ENCODE measurements around the gene EDEM1.

The EDEM1 gene

DNA sequence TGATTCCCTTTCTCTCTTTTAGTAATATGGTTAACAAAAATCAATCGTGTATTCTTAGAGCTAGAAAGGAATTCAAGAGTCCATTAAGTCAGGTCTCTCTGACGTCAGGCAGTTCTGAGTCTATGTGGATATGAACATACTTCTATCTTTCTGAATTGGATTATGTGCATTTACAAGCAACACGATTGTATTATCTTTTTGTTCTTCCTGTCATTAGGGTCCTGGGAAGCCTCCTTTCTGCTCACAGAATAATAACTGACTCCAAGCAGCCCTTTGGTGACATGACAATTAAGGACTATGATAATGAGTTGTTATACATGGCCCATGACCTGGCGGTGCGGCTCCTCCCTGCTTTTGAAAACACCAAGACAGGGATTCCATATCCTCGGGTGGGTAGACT, 14.0 kb downstream of the EDEM1 start:
- no peak for DNase-seq

DNA sequence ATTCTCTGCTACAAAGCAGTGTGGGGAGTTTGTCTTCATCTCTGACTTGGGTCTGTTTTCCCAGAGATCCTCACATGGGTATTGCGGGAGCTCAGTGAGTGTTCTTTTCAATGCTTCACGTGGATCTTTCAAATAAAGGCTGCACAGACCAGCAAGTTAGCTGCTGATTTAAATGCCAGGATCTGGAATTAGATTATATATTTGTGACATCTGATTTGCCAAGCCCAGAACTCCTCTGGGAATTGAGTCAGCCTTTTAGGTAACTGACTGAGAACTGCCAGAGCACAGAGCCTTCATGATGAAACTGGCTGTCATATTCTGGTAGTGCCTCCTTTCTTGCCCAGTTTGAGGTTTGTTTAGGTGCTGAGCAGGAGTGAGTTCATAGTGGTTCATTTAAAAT, 14.7 kb downstream of the EDEM1 start:
- no peak for DNase-seq

DNA sequence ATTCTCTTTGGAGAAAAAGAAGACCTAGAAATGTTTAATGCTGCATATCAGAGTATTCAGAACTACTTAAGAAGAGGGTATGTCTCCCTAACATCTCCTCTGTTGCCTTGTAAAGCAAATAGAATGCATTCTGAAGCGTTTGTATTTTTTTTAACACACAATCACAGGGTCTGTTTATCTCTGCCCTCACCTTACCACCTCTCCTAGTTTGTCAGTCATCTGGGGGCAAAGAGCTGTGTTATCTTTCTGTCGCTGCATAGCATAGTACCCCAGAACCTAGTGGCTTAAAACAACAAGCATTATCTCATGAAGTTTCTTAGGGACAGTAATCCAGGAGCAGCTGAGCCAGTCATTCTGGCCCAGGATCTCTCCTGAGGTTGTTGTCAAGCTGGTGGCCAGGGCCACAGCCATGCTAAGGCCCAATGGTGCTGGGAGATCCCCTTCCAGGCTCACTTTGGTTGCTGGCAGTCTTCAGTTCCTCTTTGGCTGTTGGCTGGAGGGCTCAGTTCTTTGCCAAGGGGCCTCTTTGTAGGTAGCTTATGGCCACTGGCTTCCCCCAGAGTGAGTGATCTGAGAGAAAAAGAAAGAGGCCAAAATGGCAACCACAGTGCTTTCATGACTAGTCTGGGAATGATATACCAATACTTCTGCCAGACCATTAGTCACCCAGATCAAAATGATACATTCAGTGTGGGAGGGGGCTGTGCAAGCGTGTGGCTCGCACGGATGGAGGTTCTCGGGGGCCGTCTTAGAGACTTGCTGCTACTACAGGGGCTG, 17.8 kb downstream of the EDEM1 start:
- peak; percentile 41 for DNase-seq

DNA sequence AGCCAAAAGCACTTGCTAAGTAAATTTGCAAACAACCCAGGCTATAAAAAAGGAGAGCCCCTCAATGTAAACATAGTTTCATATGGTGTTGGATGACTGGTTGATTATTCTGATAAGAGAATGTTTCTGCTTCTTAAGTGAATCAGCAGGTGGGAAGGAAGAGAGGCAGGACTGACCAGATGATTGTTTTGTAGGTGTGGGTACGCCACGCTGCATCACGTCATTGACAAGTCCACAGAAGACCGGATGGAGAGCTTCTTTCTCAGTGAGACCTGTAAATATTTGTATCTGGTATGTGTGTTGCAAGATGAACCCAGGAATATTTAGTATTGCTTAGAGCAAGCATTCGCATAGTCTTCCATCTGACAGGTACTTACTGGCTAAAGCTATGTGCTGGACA, 23.4 kb downstream of the EDEM1 start:
- no peak for DNase-seq

DNA sequence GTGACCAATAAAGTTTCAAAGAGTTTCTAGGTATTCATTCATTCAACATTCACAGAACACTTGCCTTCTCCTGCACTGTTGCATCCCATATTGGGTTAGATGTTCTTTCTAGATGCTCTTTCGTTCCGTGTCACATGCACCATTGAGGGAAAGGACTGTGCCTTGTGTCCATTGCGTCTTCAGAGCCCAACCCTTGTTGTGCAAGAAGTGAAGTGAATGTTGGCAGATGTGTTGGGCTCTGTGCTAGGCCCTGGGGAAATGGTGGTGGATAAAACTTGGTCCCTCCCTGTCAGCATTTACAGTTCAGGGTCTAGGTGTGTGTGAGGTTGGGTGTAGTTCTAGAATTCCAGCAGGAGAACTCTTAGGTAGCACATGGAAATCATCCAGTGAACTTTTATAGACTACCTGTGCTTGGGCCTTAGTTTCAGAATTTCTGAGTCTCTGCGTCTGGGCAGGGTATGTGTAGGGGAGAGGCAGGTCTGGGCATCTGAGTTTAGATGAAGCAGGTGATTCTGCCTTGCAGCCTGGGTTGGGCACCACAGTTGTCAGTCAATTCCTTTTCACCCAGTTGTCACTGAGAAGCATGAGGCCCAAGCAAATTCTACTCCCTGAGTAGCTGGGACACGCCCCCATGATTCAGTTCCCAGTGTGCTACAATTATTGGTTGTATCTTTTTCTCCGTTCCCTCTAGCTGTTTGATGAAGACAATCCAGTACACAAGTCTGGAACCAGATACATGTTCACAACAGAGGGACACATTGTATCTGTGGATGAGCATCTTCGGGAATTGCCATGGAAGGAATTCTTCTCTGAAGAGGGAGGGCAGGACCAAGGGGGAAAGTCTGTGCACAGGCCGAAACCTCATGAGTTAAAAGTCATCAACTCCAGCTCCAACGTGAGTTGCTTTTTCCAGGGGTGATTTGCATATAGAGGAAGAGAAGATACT, 25.4 kb downstream of the EDEM1 start:
- no peak for DNase-seq

DNA sequence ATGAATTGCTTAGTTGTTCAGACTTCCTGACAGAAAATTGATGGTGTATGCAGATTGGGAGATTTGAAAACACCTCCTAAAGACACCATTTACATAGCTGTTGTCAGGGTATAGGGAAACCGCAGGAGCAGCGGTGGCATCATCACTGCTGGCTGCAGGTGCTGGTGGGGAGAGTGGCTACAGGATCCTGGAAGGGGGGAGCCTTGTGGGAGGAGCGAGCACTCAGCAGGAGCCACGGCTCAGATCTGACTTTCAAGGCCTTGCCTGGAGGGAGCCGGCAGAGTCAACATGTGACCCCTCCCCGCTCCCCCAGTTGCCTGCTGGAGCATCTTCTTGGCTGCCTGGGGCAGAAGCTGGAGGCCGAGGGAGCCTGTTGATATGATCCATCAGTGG, 26.1 kb downstream of the EDEM1 start:
- DNase-seq, result no peak

DNA sequence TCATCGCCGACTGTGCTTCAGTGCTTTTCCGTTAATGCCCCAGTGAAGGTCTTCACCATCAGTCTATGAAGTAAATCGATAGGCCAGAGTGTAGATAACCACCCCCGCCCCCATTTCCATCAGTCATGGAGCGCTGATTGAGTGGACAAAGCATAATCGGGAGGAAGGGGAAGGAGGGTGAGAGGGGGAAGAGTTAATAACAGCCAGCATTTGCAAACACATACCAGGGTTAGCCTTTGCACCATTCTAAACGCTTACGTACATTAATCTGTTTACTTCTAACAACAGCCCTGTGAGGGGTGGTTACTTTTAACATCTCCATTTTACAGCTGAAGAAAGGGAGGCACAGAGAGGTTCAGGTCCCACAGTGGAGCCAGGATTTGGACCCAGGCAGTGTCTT, 26.8 kb downstream of the EDEM1 start:
- no peak for DNase-seq

DNA sequence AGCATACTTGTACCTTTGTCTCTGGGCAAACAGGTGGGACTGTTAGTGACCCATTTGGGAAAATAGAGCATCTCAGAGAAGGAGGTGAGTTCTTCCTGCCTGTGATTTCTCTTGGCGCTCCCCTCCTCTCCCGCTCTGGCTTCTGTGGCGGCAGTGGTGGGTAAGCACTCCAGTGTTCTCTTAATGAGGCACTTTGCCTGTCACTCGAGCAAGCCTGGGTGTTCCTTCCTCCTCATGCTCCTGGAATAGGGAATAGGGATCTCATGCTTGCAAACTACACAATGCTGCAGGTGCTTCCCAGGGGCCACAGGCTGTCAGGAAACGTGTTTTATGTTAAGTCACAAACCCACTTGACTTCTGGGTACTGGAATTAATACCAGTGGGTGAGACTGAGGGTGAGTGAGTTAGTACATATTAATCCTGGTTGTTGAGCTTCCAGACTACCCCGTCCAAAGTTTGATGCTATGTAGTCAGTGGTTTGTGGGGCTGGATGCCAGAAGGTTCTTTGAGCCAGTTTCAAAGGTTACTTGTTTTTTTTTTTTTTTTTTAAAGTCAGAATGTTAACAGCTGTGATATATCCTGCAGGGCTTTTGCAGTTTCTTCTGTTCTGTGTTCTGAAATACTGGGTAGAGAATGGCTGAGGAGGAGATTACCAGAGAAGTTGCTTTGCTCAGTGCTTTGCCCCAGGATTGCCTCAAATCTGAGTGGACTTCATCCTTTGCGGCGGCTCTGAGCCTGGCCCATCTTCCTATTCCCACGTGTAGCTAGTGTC, 30.5 kb downstream of the EDEM1 start:
- DNase-seq, result no peak

DNA sequence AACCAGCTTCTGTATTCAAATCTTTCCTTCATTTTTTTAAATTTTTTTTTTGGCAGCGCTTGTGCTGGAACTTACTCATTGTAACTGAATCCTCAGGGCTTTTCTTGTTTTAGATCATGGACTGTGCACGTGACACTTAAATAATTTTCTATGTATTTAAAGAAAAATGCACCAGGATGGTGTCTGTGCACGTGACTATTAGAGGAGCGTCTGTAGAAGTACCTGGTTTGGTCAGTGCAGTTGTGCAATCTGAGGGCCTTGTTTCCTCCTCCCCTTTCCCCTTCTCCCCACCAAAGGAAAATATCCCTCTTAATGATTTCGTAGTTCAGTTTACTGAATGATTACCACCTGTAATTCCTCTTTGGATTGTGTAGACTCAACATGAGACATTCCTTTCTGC, 31.3 kb downstream of the EDEM1 start:
- DNase-seq, result no peak

DNA sequence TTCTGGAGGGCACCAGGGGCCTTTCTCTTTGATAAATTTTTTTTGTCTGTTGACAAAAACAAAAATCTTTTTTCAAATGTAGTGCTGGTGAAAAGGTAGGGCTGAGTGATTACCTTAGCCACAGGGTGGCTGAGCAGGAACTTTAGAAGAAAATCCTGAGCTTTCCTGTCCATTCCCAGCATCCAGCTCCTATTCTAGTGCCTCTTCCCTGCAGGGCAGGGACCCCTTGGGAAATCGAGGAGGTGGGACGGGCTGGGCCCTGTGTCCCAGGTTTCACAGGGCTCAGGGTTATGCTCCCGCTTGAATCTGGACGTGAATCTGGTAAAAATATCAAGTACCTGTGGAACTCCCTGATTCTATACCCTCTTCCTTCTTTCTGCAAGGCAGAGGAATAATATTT, 31.7 kb downstream of the EDEM1 start:
- no peak for DNase-seq

DNA sequence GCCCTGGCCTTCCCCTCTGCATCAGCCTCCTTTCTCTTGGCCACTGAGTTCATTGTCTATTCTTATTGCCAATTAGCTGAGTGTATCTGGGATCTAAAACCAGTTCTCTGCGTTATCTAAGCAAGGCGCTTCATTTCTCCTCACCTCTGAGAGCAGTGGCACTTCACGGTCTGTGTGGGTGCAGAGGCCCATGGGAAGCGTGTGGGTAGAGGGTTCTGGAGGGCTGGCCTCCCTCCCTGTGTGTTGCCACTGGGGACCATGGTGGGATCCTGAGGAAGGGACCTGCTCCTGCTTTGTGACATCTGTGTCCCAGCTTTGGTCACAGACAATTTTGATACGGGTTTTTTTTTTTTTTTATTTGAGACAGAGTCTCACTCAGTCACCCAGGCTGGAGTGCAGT, 32.7 kb downstream of the EDEM1 start:
- no peak for DNase-seq

DNA sequence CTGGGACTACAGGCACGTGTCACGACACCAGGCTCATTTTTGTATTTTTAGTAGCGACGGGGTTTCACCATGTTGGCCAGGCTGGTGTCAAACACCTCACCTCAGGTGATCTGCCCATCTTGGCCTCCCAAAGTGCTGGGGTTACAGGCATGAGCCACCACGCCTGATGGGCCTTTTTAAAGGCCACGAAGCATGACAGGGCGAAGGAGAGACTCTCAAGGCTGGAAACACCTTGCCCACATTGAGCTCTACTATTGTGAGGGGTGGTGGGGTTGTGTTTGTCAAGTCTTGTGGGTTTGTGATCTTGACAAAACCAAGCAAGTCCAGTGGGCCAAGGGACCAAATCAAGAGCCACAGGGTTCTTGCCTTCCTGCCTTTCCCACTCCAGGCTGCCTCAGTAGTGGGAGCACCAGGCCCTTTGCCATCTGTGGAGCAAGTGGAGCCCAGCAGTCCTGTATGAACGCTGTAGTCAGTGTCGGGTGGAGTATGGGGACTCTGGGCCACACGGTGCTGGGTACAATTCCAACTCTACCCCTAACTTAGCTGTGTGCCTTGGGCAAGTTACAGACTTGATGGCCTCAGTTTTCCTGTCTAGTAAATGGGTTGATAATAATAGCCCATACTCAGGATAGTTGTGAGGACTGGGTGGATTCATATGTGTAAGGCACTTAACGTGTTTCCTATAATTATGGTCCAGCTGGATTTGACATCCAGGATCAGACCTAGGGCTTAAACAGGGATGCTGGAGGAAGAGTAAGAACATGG, 33.3 kb downstream of the EDEM1 start:
- DNase-seq, result no peak

DNA sequence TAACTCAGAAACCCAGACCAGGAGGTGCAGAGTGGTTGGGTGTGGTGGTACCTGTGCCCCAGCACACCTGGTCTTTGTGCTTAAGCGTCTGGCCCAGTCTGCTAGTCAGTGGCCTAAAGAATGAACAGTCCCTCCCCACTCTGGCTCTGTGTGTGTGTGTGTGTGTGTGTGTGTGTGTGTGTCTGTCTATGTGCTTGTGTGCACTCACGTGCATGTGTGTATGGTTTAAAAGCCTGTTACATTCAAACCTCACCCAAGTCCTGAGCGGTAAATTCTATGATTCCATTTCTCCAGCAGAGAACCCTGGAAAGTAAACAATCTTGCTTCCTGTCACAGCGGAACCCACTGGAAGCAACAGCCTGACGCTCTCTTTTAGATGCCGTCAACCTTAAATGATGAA, 34.2 kb downstream of the EDEM1 start:
- no peak for DNase-seq

DNA sequence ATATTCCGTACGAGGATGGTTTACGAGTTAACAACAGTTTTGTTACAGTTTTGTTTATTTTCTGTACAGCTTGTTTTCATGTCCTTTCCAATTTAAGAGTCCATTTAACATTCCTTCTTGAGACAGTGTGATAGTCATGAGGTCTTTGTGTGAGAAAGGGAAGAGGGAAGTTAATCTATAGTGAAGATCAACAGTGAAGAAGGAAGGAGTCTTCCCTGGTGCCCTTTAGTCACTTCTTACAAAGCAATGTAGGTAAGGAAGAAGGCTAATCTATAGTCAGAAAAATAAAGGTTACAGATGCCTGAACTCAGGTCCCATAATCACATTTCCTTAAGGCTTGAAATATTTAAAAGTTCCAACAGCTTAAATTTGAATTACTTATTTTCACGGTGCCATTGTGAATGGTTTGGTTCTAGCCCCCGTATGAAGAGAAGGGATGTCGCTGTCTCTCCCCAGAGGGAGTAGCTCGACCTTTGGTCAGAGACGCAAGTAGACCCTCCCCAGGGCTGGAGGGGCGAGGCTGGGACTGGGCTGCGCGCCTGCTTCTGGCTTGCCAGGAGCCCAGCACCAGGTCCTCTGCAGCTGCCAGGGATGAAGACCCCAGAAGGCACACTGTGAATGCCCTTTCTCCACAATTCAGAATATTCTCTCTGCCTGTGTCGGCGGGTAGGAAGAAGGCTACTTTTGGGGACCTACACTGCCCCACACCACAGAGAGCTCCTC, 34.9 kb downstream of the EDEM1 start:
- no peak for DNase-seq

DNA sequence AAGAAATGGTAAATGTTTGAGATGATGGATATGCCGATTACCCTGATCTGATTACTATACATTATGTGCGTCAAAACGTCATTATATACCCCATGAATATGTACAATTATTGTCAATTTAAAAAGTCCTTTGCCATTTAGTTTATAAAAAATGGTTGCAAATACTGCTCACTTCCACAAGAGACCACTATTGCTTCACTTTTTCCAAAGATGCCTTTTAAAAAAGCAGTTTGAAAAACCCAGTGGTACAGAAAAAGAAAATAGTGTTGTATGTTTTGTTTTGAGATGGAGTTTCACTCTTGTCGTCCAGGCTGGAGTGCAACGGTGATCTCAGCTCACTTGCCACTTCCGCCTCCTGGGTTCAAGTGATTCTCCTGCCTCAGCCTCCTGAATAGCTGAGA, 39.3 kb downstream of the EDEM1 start:
- no peak for DNase-seq

DNA sequence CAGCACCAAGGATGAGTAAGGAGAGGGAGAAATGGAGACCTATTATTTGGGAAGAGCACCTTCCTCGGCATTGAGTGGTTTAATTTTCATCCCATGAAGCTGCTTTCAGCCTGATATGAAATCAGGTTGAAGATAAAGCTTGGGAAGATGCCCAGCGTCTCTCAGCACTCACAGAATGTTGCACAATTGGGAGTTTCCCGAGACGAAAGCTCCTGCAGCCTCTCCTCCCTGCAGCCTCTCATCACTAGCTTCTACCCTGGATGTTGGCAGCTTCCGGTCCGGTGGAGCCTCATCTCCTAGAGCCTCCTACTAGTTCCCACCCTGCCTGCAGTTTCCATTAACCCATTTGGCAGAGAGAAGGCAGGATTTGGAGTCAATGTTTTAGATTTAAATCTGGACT, 40.3 kb downstream of the EDEM1 start:
- DNase-seq, result no peak

DNA sequence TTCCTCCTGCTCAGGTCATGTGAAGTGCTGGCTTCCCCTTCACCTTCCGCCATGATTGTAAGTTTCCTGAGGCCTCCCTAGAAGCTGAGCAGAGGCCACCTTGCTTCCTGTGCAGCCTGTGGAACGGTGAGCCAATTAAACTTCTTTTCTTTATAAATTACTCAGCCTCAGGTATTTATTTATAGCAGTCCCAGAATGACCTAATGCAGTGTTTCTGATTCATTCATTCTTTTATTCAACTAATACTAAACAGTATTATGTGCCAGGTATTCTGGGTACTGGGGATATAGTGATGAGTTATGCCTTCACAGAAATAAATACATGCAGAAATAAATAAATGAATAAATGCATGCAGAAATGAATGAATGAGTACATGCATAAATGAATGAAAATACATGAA, 41.9 kb downstream of the EDEM1 start:
- DNase-seq, result no peak

DNA sequence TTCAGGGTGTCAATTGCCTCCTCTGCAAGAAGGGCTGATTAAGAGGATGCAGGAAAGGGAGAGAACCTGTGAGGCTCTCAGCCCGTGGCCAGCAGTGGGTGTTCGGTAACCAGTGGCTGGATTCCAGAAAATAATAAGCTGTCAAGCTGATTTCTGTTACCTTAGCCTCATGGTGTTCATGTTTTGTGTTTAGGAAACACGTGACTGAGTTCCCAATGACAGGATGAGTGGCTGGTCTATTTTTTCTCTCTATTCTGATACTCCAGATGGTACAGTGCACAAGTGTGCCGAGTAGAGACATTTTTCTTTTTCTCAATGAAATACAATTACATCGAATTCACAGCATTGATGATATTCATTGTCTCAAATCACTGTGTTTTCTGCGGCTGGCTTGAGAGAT, 43.6 kb downstream of the EDEM1 start:
- no peak for DNase-seq

DNA sequence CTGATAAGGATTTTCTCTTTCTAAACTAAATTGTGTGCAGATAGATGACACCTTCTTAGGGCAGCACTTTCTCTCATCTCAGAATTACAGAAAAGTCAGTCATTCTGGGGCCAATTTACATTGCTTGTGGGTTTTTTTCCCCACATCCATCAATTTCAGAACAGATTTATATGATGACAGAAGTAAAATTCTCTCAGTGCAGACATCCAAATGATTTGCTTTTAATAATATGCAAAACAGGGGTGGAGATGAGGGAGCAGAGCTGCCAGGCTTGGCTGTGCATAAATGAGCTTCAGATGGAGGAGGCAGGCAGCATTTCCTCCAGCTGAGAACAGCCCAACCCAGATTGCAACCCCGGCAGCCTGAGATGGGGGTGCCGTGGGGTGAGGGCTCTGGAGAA, 44.0 kb downstream of the EDEM1 start:
- DNase-seq, result no peak

DNA sequence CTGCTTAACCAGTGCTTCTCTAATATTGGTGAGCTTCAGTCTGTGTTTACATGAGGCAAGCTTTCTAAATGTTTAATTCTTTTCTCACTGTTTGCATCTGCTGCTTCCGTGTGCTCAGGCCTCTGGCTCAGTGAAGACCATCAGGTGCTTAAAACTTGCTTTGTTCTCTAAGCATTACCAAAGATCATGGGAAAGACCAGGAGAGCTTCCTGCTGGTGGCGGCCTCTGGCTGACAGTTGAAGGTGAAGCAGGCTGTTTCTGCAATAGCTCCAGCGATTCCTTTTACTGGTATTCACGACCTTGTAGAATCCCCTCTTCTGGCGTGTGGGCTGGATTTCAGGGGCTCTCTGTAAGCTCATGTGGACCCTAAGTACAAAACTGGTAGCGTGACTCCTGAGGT, 45.1 kb downstream of the EDEM1 start:
- no peak for DNase-seq

DNA sequence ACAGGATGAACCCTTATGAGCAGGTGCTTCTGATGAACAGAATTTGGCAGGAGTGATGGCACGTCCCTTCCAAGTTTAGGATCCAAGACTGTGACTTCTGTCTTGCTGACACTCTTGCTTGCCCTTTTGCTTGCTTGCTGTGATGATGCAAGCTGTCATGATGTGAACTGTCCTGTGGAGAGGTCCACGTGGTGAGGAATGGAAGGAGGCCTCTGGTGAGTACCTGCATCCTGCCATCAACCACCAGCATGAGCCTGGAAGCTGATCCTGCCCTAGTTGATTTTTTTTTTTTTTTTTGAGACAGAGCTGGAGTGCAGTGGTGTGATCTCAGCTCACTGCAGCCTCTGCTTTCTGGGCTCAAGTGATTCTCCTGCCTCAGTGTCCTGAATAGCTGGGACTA, 45.5 kb downstream of the EDEM1 start:
- DNase-seq, result no peak

DNA sequence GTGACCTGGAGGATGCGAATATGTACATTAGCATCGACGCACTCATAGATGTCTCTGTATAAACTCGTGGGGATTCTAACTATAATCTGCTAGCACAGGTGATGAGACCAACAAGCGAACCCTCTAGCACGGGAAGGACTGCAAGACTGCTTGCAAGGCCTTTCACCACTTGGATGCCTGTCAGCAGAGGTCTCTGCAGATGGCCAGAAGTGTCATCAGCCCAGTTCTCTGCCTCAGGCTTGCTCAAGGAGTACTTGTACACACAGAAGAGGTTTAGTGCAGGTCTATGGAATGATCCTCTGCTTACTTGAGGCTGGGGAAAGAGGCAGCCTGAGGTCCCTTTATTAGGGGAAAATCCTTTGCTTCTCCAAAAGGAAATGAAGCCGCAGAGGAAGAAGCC, 48.1 kb downstream of the EDEM1 start:
- DNase-seq, result no peak
